ENCODE results near the gene TSC1.

Gene TSC1

DNA sequence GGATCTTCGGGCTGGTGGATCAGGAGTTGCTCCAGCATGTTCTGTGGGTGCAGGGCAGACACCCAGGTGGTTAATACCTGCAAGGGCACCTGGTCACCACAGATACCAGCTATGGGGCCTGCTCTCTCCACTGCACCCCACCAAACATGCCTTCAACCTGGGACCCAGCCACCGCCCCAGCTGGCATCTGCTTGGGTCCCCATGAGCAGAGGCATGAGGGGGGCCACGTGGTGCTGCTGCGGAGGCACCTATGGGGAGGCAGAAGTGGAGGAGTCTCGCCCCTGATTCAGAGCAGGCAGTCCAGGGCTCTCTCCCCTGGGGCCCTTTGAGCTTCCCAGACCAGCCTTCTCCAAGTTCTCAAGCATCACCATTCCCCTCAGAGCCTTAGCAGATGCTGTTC, 69.3 kb downstream of the TSC1 start:
- POLR2A ChIA-PET, result no interaction called here
- no peak overlapping the region for H3K27ac ChIP-seq (ENCODE audit: extremely low read depth, low read depth, low read length)
- CTCF ChIA-PET, result interaction anchor here (0.7 kb wide), 1 partner anchor 646 kb away, joined by 3 read pairs; no protein-coding TSS in a partner anchor
- no peaks in the 10 kb centered on the region for H3K4me1 ChIP-seq (ENCODE audit: control insufficient read depth, insufficient read depth, low read length)
- no peaks in the 10 kb centered on the region for H3K36me3 ChIP-seq (ENCODE audit: control insufficient read depth in 2 of 2, insufficient read depth in 1 of 2, low read length in 2 of 2)
- H3K9me3 ChIP-seq (ENCODE audit: control insufficient read depth, insufficient read depth, low read depth, low read length), result no peaks in the 10 kb centered on the region
- TF ChIP-seq ZNF416 (tag by site-specific recombination; IDR thresholded peaks at IDR 0.05) (no peak), KLF16 (tag by site-specific recombination; IDR thresholded peaks at IDR 0.05) (no peak), KLF9 (tag by site-specific recombination; IDR thresholded peaks at IDR 0.05; ENCODE audit: low read depth) (no peak), ZNF664 (tag by site-specific recombination; IDR thresholded peaks at IDR 0.05) (no peak), ZNF660 (tag by site-specific recombination; IDR thresholded peaks at IDR 0.05) (no peak), ZNF571 (tag by site-specific recombination; IDR thresholded peaks at IDR 0.05) (no peak), ZXDB (tag by site-specific recombination; IDR thresholded peaks at IDR 0.05) (no peak), ZNF274 (IDR thresholded peaks at IDR 0.05; ENCODE audit: low read length) (no peak), ZNF274 (tag by site-specific recombination; IDR thresholded peaks at IDR 0.05; ENCODE audit: borderline replicate concordance) (no peak), ZNF623 (tag by site-specific recombination; IDR thresholded peaks at IDR 0.05) (no peak), MYNN (tag by site-specific recombination; IDR thresholded peaks at IDR 0.05; ENCODE audit: borderline replicate concordance) (no peak), ZNF335 (tag by site-specific recombination; conservative IDR thresholded peaks at IDR 0.05) (no peak)
- H3K4me3 ChIP-seq (ENCODE audit: low read depth, low read length), result no peak overlapping the region

DNA sequence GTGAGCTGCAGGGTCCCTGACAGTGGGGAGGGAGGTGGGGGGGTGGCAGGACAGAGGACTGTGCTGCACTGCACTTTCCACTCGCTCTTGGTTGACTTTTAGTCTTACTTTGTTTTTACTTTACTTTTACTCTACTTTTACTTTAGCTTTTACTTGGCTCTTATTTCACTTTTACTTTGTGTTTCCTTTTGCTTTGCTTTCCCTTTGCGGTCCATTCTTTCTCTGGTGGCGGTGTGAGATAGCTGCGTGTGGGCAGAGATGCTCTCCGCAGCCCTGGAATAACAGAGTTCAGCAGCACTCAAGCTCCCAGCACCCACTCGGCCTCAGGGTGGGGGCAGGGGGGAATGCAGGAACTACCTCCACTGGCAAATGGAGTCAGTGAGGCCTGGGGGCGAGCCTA, 71.0 kb downstream of the TSC1 start:
- Histone ChIP-seq H3K36me3 (ENCODE audit: control insufficient read depth in 2 of 2, insufficient read depth in 1 of 2, low read length in 2 of 2) (no peaks in the 10 kb centered on the region), H3K27ac (ENCODE audit: extremely low read depth, low read depth, low read length) (no peak overlapping the region), H3K4me3 (ENCODE audit: low read depth, low read length) (no peak overlapping the region), H3K4me1 (ENCODE audit: control insufficient read depth, insufficient read depth, low read length) (no peaks in the 10 kb centered on the region), H3K9me3 (ENCODE audit: control insufficient read depth, insufficient read depth, low read depth, low read length) (no peaks in the 10 kb centered on the region)
- CTCF ChIA-PET, result interaction anchor here (0.6 to 1.6 kb wide), 2 partner anchors 28 to 32 kb away, joined by 4 to 9 read pairs; no protein-coding TSS in a partner anchor
- POLR2A ChIA-PET, result no interaction called here
- no peak for TF ChIP-seq REPIN1 (tag by site-specific recombination; IDR thresholded peaks at IDR 0.05; ENCODE audit: low read depth)
- no peak for TF ChIP-seq ZNF292 (tag by site-specific recombination; IDR thresholded peaks at IDR 0.05; ENCODE audit: borderline replicate concordance, low read depth)
- TF ChIP-seq FEZF1 (tag by site-specific recombination; IDR thresholded peaks at IDR 0.05), result no peak
- peak; percentile 66 for TF ChIP-seq EGR2 (tag by site-specific recombination; IDR thresholded peaks at IDR 0.05; ENCODE audit: low read depth)
- no peak for TF ChIP-seq GLIS2 (tag by site-specific recombination; IDR thresholded peaks at IDR 0.05)
- no peak for TF ChIP-seq ZNF18 (tag by site-specific recombination; IDR thresholded peaks at IDR 0.05)
- no peak for TF ChIP-seq ZNF114 (tag by site-specific recombination; IDR thresholded peaks at IDR 0.05)
- TF ChIP-seq CTCF (tag by site-specific recombination; IDR thresholded peaks at IDR 0.05), result no peak
- no peak for TF ChIP-seq ZNF214 (tag by site-specific recombination; IDR thresholded peaks at IDR 0.05; ENCODE audit: borderline replicate concordance)
- TF ChIP-seq, protein P1, sequence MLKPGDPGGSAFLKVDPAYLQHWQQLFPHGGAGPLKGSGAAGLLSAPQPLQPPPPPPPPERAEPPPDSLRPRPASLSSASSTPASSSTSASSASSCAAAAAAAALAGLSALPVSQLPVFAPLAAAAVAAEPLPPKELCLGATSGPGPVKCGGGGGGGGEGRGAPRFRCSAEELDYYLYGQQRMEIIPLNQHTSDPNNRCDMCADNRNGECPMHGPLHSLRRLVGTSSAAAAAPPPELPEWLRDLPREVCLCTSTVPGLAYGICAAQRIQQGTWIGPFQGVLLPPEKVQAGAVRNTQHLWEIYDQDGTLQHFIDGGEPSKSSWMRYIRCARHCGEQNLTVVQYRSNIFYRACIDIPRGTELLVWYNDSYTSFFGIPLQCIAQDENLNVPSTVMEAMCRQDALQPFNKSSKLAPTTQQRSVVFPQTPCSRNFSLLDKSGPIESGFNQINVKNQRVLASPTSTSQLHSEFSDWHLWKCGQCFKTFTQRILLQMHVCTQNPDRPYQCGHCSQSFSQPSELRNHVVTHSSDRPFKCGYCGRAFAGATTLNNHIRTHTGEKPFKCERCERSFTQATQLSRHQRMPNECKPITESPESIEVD (tag by site-specific recombination; IDR thresholded peaks at IDR 0.05), result no peak
- no peak for TF ChIP-seq ZNF184 (tag by site-specific recombination; IDR thresholded peaks at IDR 0.05)
- no peak for TF ChIP-seq ZNF223 (tag by site-specific recombination; IDR thresholded peaks at IDR 0.05)
- no peak for TF ChIP-seq ZNF830 (tag by site-specific recombination; IDR thresholded peaks at IDR 0.05; ENCODE audit: low read depth)
- 0 out of 2 replicates have a peak, but pooled peaks have one; percentile 15 for TF ChIP-seq ZFHX2 (tag by site-specific recombination; conservative IDR thresholded peaks at IDR 0.05)
- no peak for TF ChIP-seq ZNF518A (tag by site-specific recombination; conservative IDR thresholded peaks at IDR 0.05; ENCODE audit: low read depth)
